Nasal cavity respiratory epithelium epithelial cell of viscerocranial mucosa (primary cell): ENCODE measurements around the gene BOLL. TPM values are rescaled to one million over a fixed set of nuclear protein-coding genes. Genes with fewer than 3 reads are reported as not detected.

Experiments used
- total RNA-seq: library from RNA; depleted of rRNA; stranded (reverse); fragments of >200 nt; gene quantifications from 2 replicates; pipeline ENCODE4 v1.2.3, GENCODE V29; 2014

BOLL gene, protein sequence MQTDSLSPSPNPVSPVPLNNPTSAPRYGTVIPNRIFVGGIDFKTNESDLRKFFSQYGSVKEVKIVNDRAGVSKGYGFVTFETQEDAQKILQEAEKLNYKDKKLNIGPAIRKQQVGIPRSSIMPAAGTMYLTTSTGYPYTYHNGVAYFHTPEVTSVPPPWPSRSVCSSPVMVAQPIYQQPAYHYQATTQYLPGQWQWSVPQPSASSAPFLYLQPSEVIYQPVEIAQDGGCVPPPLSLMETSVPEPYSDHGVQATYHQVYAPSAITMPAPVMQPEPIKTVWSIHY
- not detected in 2 replicates for total RNA-seq

DNA sequence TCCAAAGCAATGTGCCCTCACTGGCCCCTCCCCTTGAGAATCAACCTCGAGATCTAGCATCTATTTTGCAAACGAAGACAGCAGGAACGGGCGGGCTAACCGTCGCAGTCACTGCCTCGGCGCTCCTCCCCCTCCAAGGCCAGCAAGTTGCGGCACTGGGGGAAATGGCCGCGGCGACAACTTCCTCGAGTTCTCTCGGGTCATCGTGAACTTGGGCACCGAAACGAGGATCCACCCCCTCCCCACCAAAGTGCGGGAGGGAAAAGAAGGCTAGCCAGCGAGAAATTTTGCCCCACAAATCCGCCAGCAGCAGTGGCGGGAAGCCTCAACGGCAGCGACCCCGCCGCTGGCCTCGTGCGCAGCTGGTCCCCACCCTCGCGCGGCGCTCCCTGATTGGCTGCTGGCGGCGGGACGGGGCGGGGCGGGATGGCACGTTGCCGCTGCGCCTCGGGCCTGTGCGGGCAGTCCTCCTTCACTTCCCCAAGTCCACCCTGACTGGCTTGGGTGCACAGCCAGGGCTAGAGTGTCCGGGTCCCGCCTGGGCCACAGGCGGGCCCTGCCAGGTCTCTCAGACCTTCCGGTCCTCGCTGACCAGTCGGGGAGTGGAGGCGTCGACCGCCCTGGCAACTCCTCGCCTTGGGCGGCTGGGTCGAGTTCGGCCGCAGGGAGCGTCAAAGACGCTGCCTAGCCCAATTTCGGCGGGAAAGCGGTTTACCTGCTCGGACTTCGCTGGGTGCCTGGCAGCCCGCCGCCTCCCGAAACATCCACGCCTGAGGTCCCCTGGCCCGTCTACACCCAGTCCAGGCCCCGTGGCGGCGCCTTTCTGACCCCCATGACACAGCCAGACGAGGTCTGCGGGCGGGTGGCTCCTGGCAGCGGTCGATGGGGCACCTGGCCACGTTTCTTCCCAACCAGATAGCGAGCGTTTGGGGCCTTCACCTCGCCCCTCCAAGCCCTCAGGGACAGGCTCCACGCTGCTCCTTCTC is at the start of gene BOLL:
Gene BOLL, minus strand, starts transcription at position 364 of the 986 bp plus-strand sequence. CDS start 3,469 bp downstream, outside the sequence.

GRCh38 chr2:197804049-197804757 is 19.1 kb upstream of the BOLL start, which contains the start of gene PLCL1:
PLCL1 (plus strand) TSS chr2:197804593.

GRCh38 chr2:197705121-197705911 is 79.8 kb downstream of the BOLL start, which contains the start of gene MARS2:
MARS2 (plus strand) TSS chr2:197705369; CDS start chr2:197705406, 37 bp downstream.

Other genes with a start within 250 kb of the BOLL start
- gene RFTN2, start 109.7 kb downstream of the BOLL start, total RNA-seq: 0.14 TPM in 1 of 2 replicates, not detected in the other
- 15.0 and 18.4 TPM in 2 replicates for gene MARS2, start 80.0 kb downstream of the BOLL start, total RNA-seq
- under 0.01 TPM in 2 replicates for gene PLCL1, start 19.3 kb upstream of the BOLL start, total RNA-seq